Measurements from ENCODE around the gene ISG15.
"Not testable (repeated sequence)": the region's sequence is repeated elsewhere in the genome, so short reads cannot be mapped to it uniquely, and the experiment has no call there.

The ISG15 gene

GRCh38 chr1:1013922-1014648, 788 bp downstream of the ISG15 start:
- peak; percentile 72 for DNase-seq

- DNase-seq: no peak
Measured at GRCh38 chr1:1014799-1015681, 1.7 kb downstream of the ISG15 start.

- not testable (repeated sequence) for DNase-seq
Measured at GRCh38 chr1:1017397-1018320, 4.4 kb downstream of the ISG15 start.

- DNase-seq: not testable (repeated sequence)
Measured at GRCh38 chr1:1018321-1018685, 5.0 kb downstream of the ISG15 start.

- DNase-seq: peak; percentile 70
Measured at GRCh38 chr1:1019122-1019999, 6.1 kb downstream of the ISG15 start.

GRCh38 chr1:1020000-1020404, 6.7 kb downstream of the ISG15 start, which contains the start of gene AGRN:
Gene AGRN (plus strand): TSS chr1:1020120. CDS start chr1:1020173, 53 bp downstream.
- DNase-seq: no peak

GRCh38 chr1:1020415-1021009, 7.2 kb downstream of the ISG15 start:
- no peak for DNase-seq

- DNase-seq: peak; percentile 64
Measured at GRCh38 chr1:1021010-1021919, 8.0 kb downstream of the ISG15 start.

GRCh38 chr1:1021920-1022259, 8.6 kb downstream of the ISG15 start:
- DNase-seq: no peak

- no peak for DNase-seq
Measured at GRCh38 chr1:1022302-1023009, 9.2 kb downstream of the ISG15 start.

GRCh38 chr1:1023700-1024099, 10.4 kb downstream of the ISG15 start:
- DNase-seq: no peak

GRCh38 chr1:1024149-1024770, 11.0 kb downstream of the ISG15 start:
- no peak for DNase-seq

GRCh38 chr1:1024771-1025699, 11.7 kb downstream of the ISG15 start:
- DNase-seq: no peak

- no peak for DNase-seq
Measured at GRCh38 chr1:1025730-1026129, 12.4 kb downstream of the ISG15 start.

- no peak for DNase-seq
Measured at GRCh38 chr1:1026599-1027413, 13.5 kb downstream of the ISG15 start.

- no peak for DNase-seq
Measured at GRCh38 chr1:1027791-1028190, 14.5 kb downstream of the ISG15 start.

Data from DMS153 (cell line).